ENCODE results near the gene COL8A1.
A peak's percentile ranks its signal among the peaks of the same experiment; 100 is the strongest.
"Not testable (repeated sequence)": the region's sequence is repeated elsewhere in the genome, so short reads cannot be mapped to it uniquely, and the experiment has no call there.

COL8A1 gene

DNA sequence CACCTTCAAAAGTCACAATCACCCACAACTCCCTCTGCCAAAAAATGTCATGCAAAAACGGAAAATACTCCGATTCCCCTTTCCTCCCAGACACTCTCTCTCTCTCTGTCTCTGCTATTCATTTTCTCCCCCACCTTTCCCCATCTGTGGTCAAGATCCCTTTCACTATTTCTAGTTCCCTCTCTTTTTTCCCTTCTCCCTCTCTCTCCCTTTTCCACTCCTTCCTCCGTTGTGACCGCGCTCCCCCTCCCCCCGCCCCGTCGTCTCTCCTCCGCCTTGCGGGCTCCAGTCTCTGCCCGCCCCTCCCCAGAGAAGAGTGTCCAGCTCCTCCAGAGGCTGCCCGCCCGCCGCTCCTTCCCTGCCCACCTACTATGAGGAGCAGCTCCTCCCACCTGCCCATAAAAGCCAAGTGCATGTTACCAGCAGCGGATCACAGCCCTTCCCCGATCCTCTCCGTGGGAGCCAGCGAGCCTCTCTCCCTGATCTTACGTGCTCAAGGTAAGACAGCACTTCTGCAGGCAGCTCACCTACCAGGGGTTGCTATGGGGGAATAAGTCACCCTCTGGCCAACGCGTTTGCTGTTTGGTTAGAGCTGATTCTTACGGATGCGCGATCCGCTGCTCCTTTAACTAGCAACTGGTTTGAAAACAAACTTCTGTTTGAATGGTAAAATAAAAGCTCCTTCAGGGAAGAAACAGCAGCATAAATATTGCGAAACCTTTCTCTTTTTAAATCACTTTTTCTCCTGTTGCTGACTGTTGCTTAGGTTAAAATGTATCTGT, at the start of gene COL8A1:
Gene COL8A1, plus strand, starts transcription at position 428 of the 782 bp plus-strand sequence. CDS start 152,089 bp downstream, outside the sequence.
- peaks cover 16% of the 10 kb centered on the region for H3K4me1 Mint-ChIP-seq (ENCODE audit: low read depth)
- H3K27ac Mint-ChIP-seq = no peak within 1 kb of the TSS
- peak within 1 kb of the TSS; percentile 76 for H3K4me3 Mint-ChIP-seq
- H3K27me3 Mint-ChIP-seq = peaks cover 49% of the 10 kb centered on the region
- H3K36me3 Mint-ChIP-seq = no peaks in the 10 kb centered on the region
- H3K9me3 Mint-ChIP-seq (ENCODE audit: low read depth) = no peaks in the 10 kb centered on the region

DNA sequence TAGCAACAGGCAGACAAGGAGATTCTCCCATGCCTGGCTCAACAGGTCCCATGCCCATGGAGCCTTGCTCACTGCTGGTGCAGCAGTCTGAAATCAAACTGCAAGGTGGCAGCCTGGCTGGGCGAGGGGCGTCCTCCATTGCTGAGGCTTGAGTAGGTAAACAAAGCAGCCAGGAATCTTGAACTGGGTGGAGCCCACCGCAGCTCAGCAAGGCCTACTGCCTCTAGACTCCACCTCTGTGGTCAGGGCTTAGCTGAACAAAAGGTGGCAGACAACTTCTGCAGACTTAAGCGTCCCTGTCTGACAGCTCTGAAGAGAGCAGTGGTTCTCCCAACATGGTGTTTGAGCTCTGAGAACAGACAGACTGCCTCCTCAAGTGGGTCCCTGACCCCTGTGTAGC, 49.2 kb upstream of the COL8A1 start:
- not testable (repeated sequence) for H3K36me3 Mint-ChIP-seq; H3K4me3 Mint-ChIP-seq; H3K27me3 Mint-ChIP-seq; H3K27ac Mint-ChIP-seq; H3K4me1 Mint-ChIP-seq (ENCODE audit: low read depth); H3K9me3 Mint-ChIP-seq (ENCODE audit: low read depth)

GRCh38 chr3:99599894-99600293, 38.5 kb upstream of the COL8A1 start:
- Mint-ChIP-seq H3K36me3 (no peaks in the 10 kb centered on the region), H3K4me1 (ENCODE audit: low read depth) (no peaks in the 10 kb centered on the region), H3K4me3 (no peak overlapping the region), H3K27me3 (no peaks in the 10 kb centered on the region), H3K9me3 (ENCODE audit: low read depth) (no peaks in the 10 kb centered on the region), H3K27ac (no peak overlapping the region)

- H3K27ac Mint-ChIP-seq = no peak overlapping the region
- H3K9me3 Mint-ChIP-seq (ENCODE audit: low read depth) = no peaks in the 10 kb centered on the region
Observed at GRCh38 chr3:99601515-99601914, 36.9 kb upstream of the COL8A1 start.

GRCh38 chr3:99602183-99602582, 36.2 kb upstream of the COL8A1 start:
- no peaks in the 10 kb centered on the region for H3K9me3 Mint-ChIP-seq (ENCODE audit: low read depth)
- no peak overlapping the region for H3K4me3 Mint-ChIP-seq
- H3K27me3 Mint-ChIP-seq = no peaks in the 10 kb centered on the region
- no peaks in the 10 kb centered on the region for H3K36me3 Mint-ChIP-seq
- no peak overlapping the region for H3K27ac Mint-ChIP-seq
- no peaks in the 10 kb centered on the region for H3K4me1 Mint-ChIP-seq (ENCODE audit: low read depth)

More at GRCh38 chr3:99601515-99601914, 36.9 kb upstream of the COL8A1 start:
- Mint-ChIP-seq H3K27me3 (no peaks in the 10 kb centered on the region), H3K36me3 (no peaks in the 10 kb centered on the region), H3K4me3 (no peak overlapping the region), H3K4me1 (ENCODE audit: low read depth) (no peaks in the 10 kb centered on the region)

DNA sequence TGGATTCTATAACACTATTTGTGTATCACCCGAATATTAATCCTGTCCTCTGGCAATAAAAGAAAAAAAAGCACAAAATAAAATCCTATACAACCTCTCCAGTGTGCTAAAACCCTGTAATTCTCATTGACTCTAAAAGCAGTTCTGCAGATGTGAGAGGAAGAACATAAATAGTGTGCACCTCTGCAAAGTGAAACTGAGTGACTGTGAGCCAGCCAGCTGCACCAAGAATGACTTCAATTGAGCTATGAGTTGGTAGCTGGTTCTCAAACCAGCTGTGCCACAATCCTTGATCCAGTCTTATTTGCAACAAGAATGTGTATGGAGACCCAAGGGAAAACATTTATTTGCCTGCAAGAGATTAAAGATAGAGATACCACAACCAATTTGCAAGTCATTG, 31.2 kb upstream of the COL8A1 start:
- H3K4me3 Mint-ChIP-seq = no peak overlapping the region
- no peaks in the 10 kb centered on the region for H3K4me1 Mint-ChIP-seq (ENCODE audit: low read depth)
- no peak overlapping the region for H3K27ac Mint-ChIP-seq
- no peaks in the 10 kb centered on the region for H3K36me3 Mint-ChIP-seq
- H3K27me3 Mint-ChIP-seq = no peaks in the 10 kb centered on the region
- H3K9me3 Mint-ChIP-seq (ENCODE audit: low read depth) = peaks cover 3% of the 10 kb centered on the region

DNA sequence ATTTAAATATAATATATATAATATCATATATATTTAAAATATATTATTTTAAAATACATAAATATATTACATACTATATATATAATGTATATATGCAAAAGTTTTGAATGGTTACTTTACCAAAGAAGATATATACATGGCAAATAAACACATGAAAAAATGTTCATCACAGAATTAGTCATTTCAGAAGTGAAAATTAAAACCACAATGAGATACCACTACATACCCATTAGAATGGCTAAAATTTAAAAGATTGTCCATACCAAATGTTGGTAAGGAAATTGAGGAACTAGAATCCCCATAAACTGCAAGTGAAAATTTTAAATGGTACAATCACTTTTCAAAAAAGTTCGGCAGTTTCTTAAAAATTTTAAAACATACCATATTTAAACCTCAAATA, 23.6 kb upstream of the COL8A1 start:
- Mint-ChIP-seq H3K27me3 (no peaks in the 10 kb centered on the region), H3K4me1 (ENCODE audit: low read depth) (no peaks in the 10 kb centered on the region), H3K36me3 (no peaks in the 10 kb centered on the region), H3K27ac (no peak overlapping the region), H3K9me3 (ENCODE audit: low read depth) (peaks cover 4% of the 10 kb centered on the region), H3K4me3 (no peak overlapping the region)

- H3K27me3 Mint-ChIP-seq = no peaks in the 10 kb centered on the region
- no peaks in the 10 kb centered on the region for H3K4me1 Mint-ChIP-seq (ENCODE audit: low read depth)
- no peak overlapping the region for H3K4me3 Mint-ChIP-seq
- no peaks in the 10 kb centered on the region for H3K36me3 Mint-ChIP-seq
- peaks cover 5% of the 10 kb centered on the region for H3K9me3 Mint-ChIP-seq (ENCODE audit: low read depth)
- no peak overlapping the region for H3K27ac Mint-ChIP-seq
Observed at GRCh38 chr3:99620077-99620767, 18.2 kb upstream of the COL8A1 start.

- H3K4me3 Mint-ChIP-seq = no peak overlapping the region
- H3K27ac Mint-ChIP-seq = no peak overlapping the region
- no peaks in the 10 kb centered on the region for H3K27me3 Mint-ChIP-seq
- no peaks in the 10 kb centered on the region for H3K4me1 Mint-ChIP-seq (ENCODE audit: low read depth)
- peaks cover 3% of the 10 kb centered on the region for H3K9me3 Mint-ChIP-seq (ENCODE audit: low read depth)
- H3K36me3 Mint-ChIP-seq = no peaks in the 10 kb centered on the region
Observed at GRCh38 chr3:99620976-99621375, 17.4 kb upstream of the COL8A1 start.

DNA sequence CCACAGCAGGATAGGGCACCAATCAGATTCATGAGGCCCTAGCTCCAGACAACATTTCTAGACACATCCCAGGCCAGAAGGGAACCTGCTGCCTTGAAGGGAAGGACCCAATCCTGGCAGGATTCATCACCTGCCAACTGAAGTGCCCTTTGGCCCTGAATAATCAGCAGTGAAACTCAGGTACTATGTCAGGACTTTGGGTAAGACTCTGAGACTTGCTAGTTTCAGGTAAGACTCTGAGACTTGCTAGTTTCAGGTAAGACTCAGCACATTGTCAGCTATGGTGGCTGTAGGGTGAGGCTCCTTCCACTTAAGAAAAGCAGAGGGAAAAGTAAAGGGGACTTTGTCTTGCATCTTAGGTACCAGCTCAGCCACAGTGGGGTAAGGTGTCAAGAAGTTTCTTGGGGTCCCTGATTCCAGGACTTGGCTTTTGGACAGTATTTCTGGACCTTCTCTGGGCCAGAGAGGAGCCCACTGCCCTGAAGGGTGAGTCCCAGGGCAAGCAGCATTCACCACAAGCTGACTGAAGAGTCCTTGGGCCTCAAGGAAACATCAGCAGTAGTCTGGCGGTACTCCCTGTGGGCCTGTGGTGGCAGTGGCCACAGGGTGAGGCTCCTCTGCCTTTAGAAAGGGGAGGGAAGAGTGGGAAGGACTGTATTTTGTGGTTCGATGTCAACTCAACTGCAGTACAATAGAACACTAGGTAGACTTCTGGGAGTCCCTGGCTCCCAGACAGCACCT, 13.7 kb upstream of the COL8A1 start:
- H3K9me3 Mint-ChIP-seq (ENCODE audit: low read depth) = peaks cover 3% of the 10 kb centered on the region
- H3K36me3 Mint-ChIP-seq = no peaks in the 10 kb centered on the region
- peaks cover 2% of the 10 kb centered on the region for H3K27me3 Mint-ChIP-seq
- H3K27ac Mint-ChIP-seq = no peak overlapping the region
- H3K4me1 Mint-ChIP-seq (ENCODE audit: low read depth) = no peaks in the 10 kb centered on the region
- H3K4me3 Mint-ChIP-seq = no peak overlapping the region

DNA sequence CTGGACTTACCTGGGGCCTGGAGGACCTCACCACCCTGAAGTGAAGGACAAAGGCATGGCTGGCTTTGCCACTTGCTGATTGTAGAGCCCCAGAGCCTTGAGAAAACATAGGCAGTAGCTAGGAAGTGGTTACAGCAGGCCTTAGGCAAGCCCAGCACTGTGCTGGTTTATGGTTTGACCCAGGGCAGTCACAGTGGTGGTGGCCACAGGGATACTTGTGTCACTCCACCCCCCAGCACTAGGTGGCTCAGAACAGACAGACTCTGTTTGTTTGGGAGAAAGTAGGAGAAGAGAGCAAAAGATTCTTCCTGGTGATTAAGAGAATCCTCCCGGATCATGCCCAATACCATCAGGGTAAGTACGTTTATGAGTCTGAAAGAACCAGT, 13.2 kb upstream of the COL8A1 start:
- peaks cover 2% of the 10 kb centered on the region for H3K27me3 Mint-ChIP-seq
- peaks cover 3% of the 10 kb centered on the region for H3K9me3 Mint-ChIP-seq (ENCODE audit: low read depth)
- H3K4me1 Mint-ChIP-seq (ENCODE audit: low read depth) = no peaks in the 10 kb centered on the region
- no peaks in the 10 kb centered on the region for H3K36me3 Mint-ChIP-seq
- no peak overlapping the region for H3K4me3 Mint-ChIP-seq
- no peak overlapping the region for H3K27ac Mint-ChIP-seq

DNA sequence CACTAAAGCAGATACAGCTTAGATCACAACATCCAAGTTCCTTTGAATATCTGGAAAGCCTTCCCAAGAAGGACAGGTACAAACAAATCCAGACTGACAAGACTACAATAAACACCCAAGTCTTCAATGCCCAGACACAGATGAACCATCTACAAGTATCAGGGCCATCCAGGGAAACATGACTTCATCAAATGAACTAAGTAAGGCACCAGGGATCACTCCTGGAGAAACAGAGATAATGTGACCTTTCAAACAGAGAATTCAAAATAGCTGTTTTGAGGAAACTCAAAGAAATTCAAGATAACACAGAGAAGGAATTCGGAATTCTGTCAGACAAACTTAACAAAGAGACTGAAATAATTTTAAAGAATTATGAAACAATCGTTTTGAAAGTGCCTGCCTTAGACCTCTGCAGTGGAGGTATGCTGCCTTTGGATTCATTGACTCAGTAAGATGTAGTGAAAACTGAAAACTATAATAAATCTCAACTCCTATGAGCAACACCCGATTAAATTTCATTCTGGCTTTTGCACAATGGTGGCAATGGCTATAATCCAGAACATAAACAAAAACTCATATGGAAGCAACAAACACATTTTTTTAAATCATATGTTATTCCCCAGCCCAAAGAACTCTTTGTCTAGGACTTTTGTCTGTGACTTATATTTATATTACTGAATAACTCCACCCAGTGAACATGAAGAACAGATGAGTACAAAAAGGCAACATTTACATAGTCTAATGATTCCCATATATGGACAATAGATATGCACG, 12.6 kb upstream of the COL8A1 start:
- Mint-ChIP-seq H3K27ac (no peak overlapping the region), H3K4me1 (ENCODE audit: low read depth) (no peaks in the 10 kb centered on the region), H3K27me3 (peaks cover 2% of the 10 kb centered on the region), H3K36me3 (no peaks in the 10 kb centered on the region), H3K4me3 (no peak overlapping the region), H3K9me3 (ENCODE audit: low read depth) (peaks cover 3% of the 10 kb centered on the region)

DNA sequence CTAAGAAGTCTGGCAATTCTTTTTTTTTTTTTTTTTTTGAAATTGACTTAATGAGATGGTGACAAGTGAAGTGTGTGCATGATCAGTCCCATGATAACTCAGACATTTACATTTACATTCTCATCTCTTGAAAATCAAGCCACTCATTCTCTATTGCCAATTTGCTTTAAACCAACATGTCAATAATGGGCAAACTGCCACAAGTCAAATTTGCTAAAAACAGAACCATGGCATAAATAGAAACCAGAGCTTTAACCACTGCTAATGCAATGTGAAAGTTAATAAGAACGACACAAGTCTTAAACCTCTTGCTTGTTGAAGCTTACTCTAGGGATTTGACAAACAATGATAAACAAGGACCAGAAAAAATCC, 12.0 kb upstream of the COL8A1 start:
- no peaks in the 10 kb centered on the region for H3K4me1 Mint-ChIP-seq (ENCODE audit: low read depth)
- H3K36me3 Mint-ChIP-seq = no peaks in the 10 kb centered on the region
- H3K9me3 Mint-ChIP-seq (ENCODE audit: low read depth) = peaks cover under 1% of the 10 kb centered on the region
- H3K4me3 Mint-ChIP-seq = no peak overlapping the region
- no peak overlapping the region for H3K27ac Mint-ChIP-seq
- peaks cover 6% of the 10 kb centered on the region for H3K27me3 Mint-ChIP-seq

DNA sequence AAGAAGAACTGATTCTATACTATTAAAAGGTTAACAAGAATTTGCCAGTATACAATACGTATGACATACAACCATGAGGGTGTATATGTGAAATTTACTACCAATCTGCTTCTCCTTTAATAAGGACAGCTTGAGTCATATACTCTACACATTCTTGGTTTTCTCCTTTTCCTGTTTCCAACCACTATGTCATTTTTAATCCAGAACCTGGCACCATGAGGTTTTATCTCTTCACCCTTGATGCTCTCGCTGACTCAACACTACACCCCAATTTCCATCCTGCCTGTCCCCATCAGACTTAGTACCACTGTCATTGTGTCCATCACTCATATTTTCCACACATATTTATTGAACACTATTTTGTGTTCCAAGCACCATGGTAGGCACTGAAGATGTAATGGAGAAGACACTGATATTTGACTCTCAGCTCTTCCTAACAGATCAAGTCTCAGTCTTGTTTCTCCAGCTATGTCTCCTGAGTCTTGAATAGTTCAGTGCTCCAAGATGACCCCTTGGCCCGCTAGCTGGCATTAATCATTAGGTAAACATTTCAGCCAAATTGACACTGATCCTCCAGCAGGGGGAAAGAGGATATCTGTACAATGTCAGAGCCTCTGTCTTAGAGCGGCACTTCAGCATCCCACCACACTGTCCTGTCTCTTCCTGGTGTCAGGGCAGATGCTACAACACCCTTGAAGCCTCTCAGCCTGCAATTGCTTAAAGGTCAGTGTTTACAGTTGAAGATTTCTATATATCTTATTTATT, 11.2 kb upstream of the COL8A1 start:
- Mint-ChIP-seq H3K9me3 (ENCODE audit: low read depth) (no peaks in the 10 kb centered on the region), H3K36me3 (no peaks in the 10 kb centered on the region), H3K27ac (no peak overlapping the region), H3K4me3 (no peak overlapping the region), H3K27me3 (peaks cover 8% of the 10 kb centered on the region), H3K4me1 (ENCODE audit: low read depth) (no peaks in the 10 kb centered on the region)

Data from activated naive CD8-positive, alpha-beta T cell (primary cell).